ENCODE measurements around the gene SCGB3A1. TPM values are rescaled to one million over a fixed set of nuclear protein-coding genes. Genes with fewer than 3 reads are reported as not detected.

SCGB3A1 gene
- total RNA-seq (2014; rRNA removed; shearing (Covaris generic); ENCODE audit: low replicate concordance): not detected in 2 replicates

- Histone ChIP-seq H3K27me3 (peaks cover 37% of the 10 kb centered on the region), H3K36me3 (no peaks in the 10 kb centered on the region), H3K4me3 (peak within 1 kb of the TSS; percentile 15; the same call in 1 of the 2 replicates), H3K9me3 (peaks cover 3% of the 10 kb centered on the region; the same call in 1 of the 2 replicates)
- no peak for DNase-seq
These were observed at the start of gene SCGB3A1 for GRCh38 chr5:180591311-180591887. Gene SCGB3A1, minus strand, starts transcription at chr5:180591499. Its CDS starts 37 bp downstream, at chr5:180591462.

- Histone ChIP-seq H3K27me3 (peaks cover 10% of the 10 kb centered on the region; the same call in 1 of the 2 replicates), H3K9me3 (no peaks in the 10 kb centered on the region), H3K4me3 (no peak overlapping the region), H3K36me3 (no peaks in the 10 kb centered on the region)
- DNase-seq: no peak
These were observed 49.2 kb upstream of the SCGB3A1 start for GRCh38 chr5:180640611-180640860.

DNA sequence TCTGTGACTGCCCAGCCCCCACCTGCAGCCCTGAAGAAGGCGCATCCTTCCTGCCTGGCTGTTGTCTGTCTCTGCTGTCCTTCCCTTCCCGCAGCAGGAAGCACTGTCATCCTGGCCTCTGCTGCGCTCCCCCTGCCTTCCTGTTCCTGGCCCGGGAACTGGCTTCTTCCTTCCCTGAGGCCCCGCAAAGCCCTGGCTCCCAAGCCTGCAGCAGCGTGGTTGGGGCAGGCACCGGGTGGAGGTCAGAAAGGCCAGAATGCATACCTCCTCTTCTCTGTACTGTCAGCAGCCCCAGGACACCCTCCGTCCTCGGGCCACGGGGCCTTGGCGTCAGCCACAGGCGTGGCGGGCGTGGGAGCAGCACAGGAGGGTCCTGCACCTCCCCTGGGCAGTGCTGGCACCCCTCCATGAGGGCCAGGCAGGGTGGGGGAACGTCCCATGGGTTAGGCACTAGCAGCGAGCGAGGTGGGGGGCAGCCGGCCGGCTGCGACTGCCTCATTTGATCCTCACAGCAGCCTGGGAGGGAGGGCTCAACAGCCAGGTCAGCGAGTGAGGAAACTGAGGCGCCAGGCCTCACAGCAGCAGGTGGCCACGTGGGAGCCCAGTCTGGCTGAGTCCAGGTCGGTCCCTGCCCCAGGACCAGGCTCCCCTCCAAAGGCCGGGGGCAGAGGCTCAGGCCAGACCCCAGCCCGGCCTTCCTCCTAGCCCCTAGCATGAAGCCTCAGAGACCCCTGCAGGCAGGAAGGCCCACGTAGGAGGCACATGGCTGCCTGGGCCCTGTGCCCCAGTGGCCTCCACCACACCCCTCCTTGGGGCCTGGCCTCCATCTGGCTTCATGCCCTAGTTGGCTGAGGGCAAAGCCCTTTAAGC, 48.7 kb upstream of the SCGB3A1 start:
- no peaks in the 10 kb centered on the region for H3K36me3 ChIP-seq
- peak; percentile 4 for DNase-seq
- H3K27me3 ChIP-seq: peaks cover 10% of the 10 kb centered on the region; the same call in 1 of the 2 replicates
- H3K4me3 ChIP-seq: no peak overlapping the region
- no peaks in the 10 kb centered on the region for H3K9me3 ChIP-seq

GRCh38 chr5:180639287-180639686, 48.0 kb upstream of the SCGB3A1 start:
- Histone ChIP-seq H3K9me3 (no peaks in the 10 kb centered on the region), H3K36me3 (no peaks in the 10 kb centered on the region), H3K27me3 (peaks cover 10% of the 10 kb centered on the region; the same call in 1 of the 2 replicates), H3K4me3 (no peak overlapping the region)
- DNase-seq: no peak

DNA sequence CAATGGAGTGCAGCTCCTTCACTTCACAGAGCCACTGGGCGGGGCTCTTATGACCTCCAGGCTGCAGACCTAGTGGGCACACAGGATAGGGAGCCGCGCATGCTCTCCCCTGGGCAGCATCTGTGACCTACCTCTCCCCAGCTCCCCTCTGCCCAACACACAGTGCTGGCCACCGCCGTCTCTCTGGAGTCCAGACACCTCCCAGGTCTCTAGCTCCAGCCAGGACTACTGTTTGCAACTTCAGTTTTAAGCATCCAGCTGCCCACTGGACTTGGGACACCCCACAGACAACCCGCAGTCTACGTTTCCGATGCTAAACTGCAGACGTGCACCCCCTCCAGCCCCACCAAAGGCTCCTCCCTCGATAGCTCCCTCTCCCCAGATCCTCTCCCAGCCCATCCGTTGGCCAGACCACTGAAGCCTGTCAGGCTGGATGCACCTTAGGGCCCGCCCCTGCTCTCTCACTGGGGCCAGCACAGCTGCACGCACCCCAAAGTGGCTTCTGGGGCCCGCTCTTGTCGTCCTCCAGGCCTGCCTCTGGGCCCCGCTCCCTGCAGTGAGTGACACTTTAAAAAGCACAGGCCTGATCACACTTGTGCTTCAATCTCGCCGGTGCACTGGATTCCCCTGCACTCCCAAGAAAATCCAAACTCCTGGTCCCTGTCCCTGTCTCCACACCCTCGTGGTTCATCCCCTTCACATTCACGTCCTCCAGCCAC, 46.8 kb upstream of the SCGB3A1 start:
- no peak for DNase-seq
- Histone ChIP-seq H3K9me3 (no peaks in the 10 kb centered on the region), H3K4me3 (no peak overlapping the region), H3K36me3 (no peaks in the 10 kb centered on the region), H3K27me3 (0 out of 2 replicates have a peak, but pooled peaks cover 3% of the 10 kb centered on the region)

- DNase-seq: peak; percentile 55
- Histone ChIP-seq H3K36me3 (no peaks in the 10 kb centered on the region), H3K27me3 (no peaks in the 10 kb centered on the region), H3K9me3 (no peaks in the 10 kb centered on the region), H3K4me3 (no peak overlapping the region)
These were observed 45.2 kb upstream of the SCGB3A1 start for GRCh38 chr5:180636403-180637075.

- Histone ChIP-seq H3K4me3 (no peak overlapping the region), H3K36me3 (no peaks in the 10 kb centered on the region), H3K9me3 (no peaks in the 10 kb centered on the region), H3K27me3 (no peaks in the 10 kb centered on the region)
- no peak for DNase-seq
These were observed 44.7 kb upstream of the SCGB3A1 start for GRCh38 chr5:180636016-180636402.

DNA sequence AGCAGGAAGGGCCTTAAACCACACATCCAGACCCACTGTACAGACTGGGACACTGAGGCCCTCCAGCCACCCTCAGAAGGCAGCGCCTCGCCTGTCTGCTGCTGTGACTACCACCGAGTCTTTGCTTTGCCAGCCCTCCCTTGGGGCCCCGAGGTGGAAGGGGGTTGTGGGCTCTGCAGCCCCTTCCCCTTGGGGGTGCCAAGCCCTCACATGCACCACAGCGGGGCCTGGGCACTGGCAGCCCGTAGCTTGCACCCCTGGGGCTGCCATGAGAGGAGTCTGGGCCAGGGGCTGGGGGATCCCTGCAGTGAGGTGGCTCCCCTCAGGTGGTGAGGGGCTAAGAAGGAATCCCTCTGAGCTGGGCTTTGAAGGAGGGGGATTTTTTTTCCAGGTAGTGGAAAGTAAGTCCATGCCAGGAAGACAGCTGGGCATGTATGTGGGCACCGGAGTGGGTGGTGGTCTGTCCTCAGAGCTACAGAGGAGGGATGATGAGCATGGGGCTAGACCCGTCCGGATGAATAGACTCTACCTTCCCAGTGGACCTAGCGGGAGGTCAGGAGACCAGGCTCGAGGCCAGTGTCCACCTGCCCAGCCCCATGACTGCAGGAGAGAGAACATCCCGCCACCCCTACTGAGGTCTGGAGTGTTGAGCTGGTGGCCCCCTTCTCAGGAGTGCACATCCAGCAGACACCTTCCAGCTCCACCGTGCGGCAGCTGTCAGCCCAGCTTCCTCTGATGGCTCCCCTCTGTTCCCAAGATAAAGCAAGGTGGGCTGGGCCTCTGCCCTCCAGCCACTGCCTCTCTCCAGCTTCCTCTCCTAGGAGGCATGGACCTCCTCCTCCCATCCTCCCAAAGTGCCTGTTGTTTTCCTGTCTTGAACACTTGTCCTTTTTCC, 42.2 kb upstream of the SCGB3A1 start:
- no peaks in the 10 kb centered on the region for H3K27me3 ChIP-seq
- H3K4me3 ChIP-seq: no peak overlapping the region
- no peaks in the 10 kb centered on the region for H3K36me3 ChIP-seq
- no peak for DNase-seq
- H3K9me3 ChIP-seq: no peaks in the 10 kb centered on the region

DNA sequence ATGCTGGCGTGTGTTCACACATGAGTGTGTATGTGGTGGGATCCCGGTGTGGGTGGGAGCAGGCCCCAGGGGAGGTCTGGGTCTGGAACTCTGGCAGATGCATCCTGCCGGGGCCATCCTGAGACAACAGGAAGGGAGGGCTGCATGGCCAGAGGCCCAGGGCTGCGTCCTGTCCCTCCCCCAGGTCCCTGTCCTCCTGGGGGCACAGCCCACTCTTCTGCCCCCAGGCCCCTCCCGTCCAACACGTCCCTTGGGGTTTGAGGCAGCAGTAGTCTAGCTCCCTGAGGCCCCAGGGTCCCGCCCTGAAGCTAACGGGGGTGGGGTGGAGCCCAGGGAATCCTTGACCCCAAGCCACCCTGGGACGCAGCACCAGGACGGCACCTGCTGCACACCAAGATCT, 41.5 kb upstream of the SCGB3A1 start:
- DNase-seq: no peak
- H3K4me3 ChIP-seq: no peak overlapping the region
- H3K9me3 ChIP-seq: no peaks in the 10 kb centered on the region
- no peaks in the 10 kb centered on the region for H3K27me3 ChIP-seq
- no peaks in the 10 kb centered on the region for H3K36me3 ChIP-seq

GRCh38 chr5:180631549-180632383, 40.5 kb upstream of the SCGB3A1 start:
- no peaks in the 10 kb centered on the region for H3K27me3 ChIP-seq
- no peaks in the 10 kb centered on the region for H3K36me3 ChIP-seq
- no peak for DNase-seq
- H3K9me3 ChIP-seq: no peaks in the 10 kb centered on the region
- no peak overlapping the region for H3K4me3 ChIP-seq

DNA sequence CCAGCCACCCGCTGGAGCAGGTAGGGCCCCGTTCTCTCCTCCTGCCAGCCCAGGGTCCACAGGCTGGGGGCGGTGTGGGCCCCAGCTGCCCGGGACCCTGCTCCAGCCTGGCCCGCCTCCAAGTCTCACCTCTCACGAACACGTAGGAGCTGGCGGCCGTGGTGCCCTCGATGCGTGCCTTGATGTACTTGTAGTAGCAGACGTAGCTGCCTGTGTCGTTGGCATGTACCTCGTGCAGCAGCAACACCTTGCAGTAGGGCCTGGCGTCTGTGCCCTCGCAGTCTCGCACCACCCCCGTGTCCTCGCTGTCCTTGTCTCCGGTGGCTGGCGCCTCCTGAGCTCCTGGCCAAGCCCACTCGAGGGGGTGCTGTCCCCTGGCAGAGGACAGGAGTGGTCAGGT, 39.1 kb upstream of the SCGB3A1 start:
- DNase-seq: no peak
- no peaks in the 10 kb centered on the region for H3K36me3 ChIP-seq
- H3K9me3 ChIP-seq: no peaks in the 10 kb centered on the region
- no peaks in the 10 kb centered on the region for H3K27me3 ChIP-seq
- no peak overlapping the region for H3K4me3 ChIP-seq

DNA sequence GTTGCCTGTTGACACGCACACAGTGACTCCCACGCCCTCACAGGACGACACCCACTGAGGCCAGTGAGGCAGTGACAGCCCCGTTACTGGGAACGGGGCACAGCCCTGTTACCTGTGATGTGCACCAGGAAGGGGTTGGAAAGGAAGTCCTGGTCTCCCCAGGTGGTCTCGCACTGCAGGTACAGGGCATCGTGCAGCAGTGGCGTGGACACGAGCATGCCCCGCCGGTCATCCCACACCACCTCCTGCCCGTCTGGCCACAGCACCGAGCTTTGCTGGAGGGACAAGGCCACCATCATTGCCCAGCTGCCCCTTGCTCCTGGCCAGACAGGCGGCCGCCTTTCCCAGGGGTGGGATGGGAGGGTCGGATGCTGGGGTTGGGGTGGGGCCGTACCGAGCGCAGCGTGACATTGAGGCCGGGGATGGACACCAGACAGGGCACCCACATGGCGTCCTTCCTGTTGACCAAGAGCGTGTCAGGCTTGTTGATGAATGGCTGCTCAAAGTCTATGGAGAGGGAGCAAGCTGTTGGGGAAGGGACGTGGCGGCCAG, 38.6 kb upstream of the SCGB3A1 start:
- Histone ChIP-seq H3K4me3 (no peak overlapping the region), H3K27me3 (no peaks in the 10 kb centered on the region)
- no peak for DNase-seq

DNA sequence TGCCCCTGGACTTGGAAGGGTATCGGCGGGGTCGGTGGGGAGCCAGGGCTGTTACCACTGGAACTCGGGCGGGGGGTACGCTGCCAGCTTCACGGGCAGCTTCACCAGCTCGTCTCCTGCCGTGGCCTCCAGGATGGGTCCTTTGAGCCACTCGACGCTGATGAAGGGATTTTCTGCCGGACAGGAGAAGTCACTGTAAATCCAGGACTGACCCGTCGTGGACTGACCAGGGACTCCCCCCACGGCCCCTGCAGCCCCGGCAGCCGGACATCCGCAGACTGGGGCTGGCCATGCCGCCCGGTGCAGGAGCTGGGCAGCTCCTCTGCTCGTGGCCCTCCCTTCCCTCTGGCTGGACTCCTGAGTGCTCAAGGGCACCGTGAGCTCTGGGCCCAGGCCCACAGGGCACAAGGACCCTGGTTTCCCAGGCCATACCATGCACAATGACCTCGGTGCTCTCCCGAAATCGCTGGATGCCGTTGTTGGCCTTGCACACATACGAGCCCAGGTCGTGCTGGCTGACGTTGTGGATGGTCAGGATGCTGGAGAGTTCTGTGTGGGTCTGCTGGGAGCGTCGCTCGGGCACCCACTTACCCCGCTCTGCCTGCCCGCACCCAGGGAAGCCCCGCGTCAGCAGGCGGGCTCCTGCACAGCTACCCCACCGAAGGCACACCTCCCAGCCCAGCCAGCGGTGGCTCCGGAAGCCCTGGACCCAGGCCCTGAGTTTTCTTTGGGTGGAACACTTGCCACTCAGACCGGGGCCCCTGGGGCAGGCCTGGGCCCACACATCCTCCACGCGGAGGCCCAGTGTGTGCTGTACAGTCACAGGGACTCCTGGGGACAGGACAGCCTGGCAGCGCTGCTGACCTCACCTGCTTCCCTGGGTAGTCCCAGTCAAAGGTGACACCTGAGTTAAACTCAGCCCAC, 37.8 kb upstream of the SCGB3A1 start:
- no peaks in the 10 kb centered on the region for H3K36me3 ChIP-seq
- H3K9me3 ChIP-seq: no peaks in the 10 kb centered on the region
- no peak for DNase-seq
- no peak overlapping the region for H3K4me3 ChIP-seq
- H3K27me3 ChIP-seq: no peaks in the 10 kb centered on the region

More for the DNA sequence above, 38.6 kb upstream of the SCGB3A1 start:
- Histone ChIP-seq H3K9me3 (no peaks in the 10 kb centered on the region), H3K36me3 (no peaks in the 10 kb centered on the region)

- H3K4me3 ChIP-seq: no peak overlapping the region
- no peaks in the 10 kb centered on the region for H3K27me3 ChIP-seq
- H3K9me3 ChIP-seq: no peaks in the 10 kb centered on the region
- H3K36me3 ChIP-seq: no peaks in the 10 kb centered on the region
- no peak for DNase-seq
These were observed 36.9 kb upstream of the SCGB3A1 start for GRCh38 chr5:180628211-180628610.
